HG03520 (cell line): Measurements from ENCODE around the gene RARA.
A peak's percentile ranks its signal among the peaks of the same experiment; 100 is the strongest.

Experiments
- ATAC-seq: cut with Tn5 transposase; IDR thresholded peaks from one replicate; pipeline ENCODE4 v1.9.1; 2021; ENCODE audit warnings: mild to moderate bottlenecking, moderate library complexity; ENCODE audit not compliant: unreplicated experiment

RARA gene

GRCh38 chr17:40315678-40316570 is 6.9 kb downstream of the RARA start:
- ATAC-seq = no peak

GRCh38 chr17:40316571-40317344 is 7.8 kb downstream of the RARA start:
- no peak for ATAC-seq

DNA sequence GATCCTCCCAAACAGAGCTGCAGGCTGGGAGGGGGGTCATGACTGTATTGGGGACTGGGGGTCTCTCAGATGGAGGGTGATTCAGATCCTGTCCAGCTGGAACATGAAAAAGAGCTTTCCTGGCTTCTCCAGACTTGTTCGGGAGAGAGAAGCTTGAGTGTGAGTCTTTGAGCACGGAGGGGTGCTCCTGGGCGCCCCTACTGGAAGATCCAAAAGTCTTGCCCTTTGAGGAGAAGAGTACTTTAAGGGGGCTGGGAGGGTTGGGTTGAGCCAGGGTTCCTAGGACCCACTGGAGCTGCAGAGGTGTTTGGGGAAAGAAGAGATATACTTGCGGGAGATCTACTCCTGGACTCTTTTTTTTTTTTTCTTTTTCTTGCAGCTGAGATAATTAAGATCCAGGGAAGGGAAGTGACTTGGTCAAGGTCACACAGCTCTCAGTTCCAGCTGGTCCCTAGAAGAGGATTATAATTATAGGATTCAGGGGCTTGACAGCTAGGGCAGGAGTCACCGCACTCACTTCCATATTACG is 8.4 kb downstream of the RARA start:
- no peak for ATAC-seq

GRCh38 chr17:40317880-40318829 is 9.2 kb downstream of the RARA start:
- ATAC-seq = peak; percentile 45

- no peak for ATAC-seq
These were observed 9.9 kb downstream of the RARA start for GRCh38 chr17:40318830-40319391.

DNA sequence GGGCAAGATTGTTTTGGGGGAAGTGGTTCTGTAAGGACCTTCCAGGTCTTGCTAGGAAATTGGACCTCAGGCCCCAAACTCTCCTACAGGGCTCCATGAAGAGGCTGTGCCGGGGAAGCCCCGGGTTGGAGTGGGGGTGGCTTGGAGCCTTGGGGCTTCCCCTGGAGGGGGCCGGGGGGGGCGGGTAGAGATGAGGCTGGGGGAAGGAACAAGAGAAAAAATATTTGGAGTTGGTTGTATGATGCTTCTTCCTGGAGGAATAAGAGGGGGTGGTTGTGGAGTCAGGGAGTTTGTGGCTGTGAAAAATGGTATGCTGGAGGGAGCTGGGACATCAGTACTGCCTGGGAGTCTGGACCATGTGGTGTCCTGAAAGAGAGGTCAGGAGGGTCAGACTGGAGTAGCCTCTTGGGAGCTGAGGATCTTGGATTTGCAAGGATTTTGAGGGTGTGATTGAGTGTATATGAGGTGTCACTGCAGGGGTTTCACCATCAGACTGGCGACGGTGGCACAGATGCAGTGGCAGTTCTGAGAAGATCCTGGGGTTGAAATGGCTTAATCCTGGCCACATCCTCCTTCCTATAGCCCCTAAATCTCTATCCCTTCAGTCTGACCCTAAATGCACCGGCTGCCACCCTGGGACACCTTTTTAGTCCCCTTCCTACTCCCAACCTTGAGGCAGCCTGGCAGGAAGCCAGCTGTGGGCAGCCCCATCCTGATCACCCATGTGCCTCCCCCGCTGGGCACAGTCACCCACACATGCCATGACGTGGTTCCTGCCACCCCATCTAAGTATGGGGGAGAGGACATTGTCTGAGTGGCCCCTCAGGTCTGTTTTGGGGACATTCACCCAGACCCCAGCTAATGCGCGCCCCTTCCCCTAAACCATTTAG is 10.9 kb downstream of the RARA start:
- no peak for ATAC-seq

DNA sequence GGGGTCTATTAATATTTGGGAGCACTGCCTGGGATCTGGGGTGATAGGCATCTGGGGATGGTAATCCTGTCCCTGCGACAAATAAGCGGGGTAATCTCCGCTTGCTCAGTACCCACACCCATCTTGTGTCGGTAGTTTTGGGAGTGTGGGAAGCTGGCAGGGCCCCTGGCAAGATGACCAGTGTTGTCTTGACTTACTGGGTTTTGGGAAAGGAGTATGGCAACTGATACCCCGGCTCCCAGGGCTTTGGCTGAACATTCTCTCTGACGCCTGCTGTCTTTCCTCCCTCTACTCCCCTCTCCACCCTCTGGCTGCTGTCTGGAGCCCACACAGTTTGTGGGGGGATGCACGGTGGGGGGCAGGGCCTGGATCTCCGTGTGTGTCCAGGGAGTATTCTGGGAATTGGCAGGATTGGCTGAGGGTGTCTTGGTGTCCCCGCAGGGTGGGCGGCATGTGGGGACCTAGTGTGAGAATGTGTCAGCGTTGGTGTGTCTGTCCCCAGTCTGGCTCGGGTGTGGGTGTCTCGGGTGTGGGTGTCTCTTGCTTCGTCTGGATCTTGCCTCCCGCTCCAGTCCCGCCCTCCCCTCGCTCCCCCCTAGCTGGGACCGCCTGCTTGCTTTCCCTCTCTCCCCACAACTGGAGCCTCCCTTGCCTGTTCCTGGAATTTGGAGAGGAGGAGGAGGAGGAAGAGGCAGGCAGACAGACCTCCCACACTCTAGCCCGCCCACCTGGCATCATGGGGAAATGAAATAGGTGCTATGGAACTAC is 12.0 kb downstream of the RARA start:
- ATAC-seq = no peak

- ATAC-seq = no peak
These were observed 12.5 kb downstream of the RARA start for GRCh38 chr17:40321524-40321929.

GRCh38 chr17:40321961-40322357 is 13.0 kb downstream of the RARA start:
- no peak for ATAC-seq

- peak; percentile 27 for ATAC-seq
These were observed 13.7 kb downstream of the RARA start for GRCh38 chr17:40322358-40323315.

GRCh38 chr17:40323391-40324381 is 14.7 kb downstream of the RARA start:
- no peak for ATAC-seq

DNA sequence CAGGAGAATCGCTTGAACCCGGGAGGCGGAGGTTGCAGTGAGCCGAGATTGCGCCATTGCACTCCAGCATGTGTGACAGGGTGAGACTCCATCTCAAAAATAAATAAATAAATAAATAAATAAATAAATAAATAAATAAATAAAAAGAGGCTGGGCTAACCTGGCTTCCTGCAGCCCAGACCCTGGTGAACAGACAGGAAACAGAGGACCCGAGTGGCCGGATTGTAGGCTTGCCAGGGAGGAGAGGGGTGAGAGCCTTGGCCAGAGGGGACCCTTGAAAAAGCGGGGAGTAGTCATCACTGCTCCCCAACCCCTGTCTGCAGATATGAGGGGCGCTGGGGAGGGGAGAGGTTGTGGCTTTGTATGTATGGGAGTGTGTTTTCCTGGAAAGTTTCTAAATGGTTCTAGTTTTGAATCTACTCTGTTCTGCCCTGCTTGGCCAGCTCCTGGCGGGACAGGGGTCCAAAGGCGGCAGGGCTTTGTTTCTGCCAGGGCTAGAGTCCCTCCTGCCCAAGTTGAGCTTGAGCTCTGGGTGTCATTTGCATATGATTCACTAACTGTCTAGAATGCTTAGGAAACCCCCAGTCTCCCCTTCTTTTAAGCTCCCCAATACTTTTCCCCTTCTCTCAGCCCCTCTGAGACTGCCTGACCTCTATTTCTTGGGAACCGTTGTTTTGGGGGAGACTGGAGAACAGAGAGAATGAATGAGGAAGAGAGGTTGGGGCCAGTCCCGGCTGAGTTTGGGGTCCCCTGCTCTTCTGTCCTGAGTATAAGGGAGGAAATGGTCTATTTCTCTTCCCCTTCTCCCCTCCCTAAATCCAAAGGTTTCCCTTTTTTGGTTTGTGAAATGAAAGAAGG is 16.4 kb downstream of the RARA start:
- ATAC-seq = no peak

DNA sequence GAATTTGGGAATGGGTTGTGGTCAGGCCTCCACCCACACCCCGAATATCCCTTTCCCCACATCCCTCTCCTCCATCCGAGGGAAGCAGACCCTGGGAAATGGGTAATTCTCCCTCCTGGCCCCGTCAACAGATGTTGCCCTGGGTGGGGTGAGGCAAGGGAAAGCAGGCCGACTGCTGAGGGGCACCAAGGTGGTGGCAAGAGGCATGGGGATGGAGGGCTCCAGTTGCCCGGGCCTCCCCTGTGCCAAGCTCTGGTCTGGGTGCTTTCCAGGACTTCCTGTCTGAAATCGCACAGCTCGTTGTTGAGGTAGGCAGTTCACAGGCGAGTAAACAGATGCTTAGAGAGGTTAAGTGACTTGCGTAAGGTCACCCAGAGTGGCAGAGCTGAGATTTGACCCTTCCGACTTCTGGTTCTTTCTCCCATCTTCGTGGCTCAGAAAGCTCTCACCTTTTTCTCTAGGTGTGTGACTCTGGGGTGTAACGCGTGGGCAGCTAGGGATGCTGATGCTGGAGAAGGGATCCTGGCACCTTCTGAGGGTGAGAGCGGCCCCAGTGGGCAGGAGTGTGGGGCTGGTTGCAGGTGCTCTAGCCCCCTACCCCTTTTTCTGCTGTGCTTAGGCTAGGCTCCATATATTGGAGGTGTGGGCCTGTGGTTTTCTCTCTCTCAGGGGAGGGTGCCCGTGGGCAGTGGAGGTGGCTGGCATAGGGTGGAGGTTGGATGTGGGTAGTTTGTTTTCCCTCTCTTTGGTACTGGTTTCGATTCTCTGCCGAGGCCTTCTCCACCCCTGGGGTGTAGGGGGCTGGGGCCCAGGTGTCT is 17.2 kb downstream of the RARA start:
- ATAC-seq = no peak

DNA sequence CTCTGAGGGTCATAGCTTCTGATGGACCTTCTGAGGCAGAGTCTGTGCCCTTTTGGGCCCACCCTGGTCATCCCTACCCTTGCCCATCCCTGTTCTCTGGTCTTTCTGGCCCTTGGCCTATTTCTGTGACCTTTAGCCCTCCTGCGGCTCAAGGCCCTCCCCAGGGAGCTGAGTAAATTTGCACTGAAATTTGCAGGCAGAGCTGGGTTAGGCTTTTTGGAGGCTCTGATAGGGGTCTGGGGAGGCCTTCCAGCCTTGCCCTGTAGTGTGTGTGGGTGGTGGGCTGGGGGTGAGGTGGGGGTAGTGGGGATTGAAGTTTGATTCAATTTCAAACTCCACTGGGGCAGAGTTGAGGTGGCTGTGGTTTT is 17.8 kb downstream of the RARA start:
- no peak for ATAC-seq
